ENCODE results near the gene GPR137. TPM values are rescaled to one million over a fixed set of nuclear protein-coding genes. Genes with fewer than 3 reads are reported as not detected.

The GPR137 gene
- total RNA-seq, 2 donors from 2014 or later = 31.2 to 37.3 TPM

- intact Hi-C loops (cut with DNase I, micrococcal nuclease) = no loop called here
- DNase-seq = no peak
Observed at GRCh38 chr11:64292460-64293254, 7.0 kb downstream of the GPR137 start.

GRCh38 chr11:64294774-64295173, 9.1 kb downstream of the GPR137 start:
- intact Hi-C loops (cut with DNase I, micrococcal nuclease) = no loop called here
- DNase-seq (no peak), ATAC-seq (no peak)

More at GRCh38 chr11:64292460-64293254, 7.0 kb downstream of the GPR137 start:
- ATAC-seq = no peak

- no peak for ATAC-seq
- intact Hi-C loops (cut with DNase I, micrococcal nuclease) = no loop called here
- DNase-seq = no peak
Observed at GRCh38 chr11:64295760-64296159, 10.1 kb downstream of the GPR137 start.

- DNase-seq (no peak), ATAC-seq (no peak)
- intact Hi-C loops (cut with DNase I, micrococcal nuclease) = no loop called here
Observed at GRCh38 chr11:64296236-64296635, 10.6 kb downstream of the GPR137 start.

DNA sequence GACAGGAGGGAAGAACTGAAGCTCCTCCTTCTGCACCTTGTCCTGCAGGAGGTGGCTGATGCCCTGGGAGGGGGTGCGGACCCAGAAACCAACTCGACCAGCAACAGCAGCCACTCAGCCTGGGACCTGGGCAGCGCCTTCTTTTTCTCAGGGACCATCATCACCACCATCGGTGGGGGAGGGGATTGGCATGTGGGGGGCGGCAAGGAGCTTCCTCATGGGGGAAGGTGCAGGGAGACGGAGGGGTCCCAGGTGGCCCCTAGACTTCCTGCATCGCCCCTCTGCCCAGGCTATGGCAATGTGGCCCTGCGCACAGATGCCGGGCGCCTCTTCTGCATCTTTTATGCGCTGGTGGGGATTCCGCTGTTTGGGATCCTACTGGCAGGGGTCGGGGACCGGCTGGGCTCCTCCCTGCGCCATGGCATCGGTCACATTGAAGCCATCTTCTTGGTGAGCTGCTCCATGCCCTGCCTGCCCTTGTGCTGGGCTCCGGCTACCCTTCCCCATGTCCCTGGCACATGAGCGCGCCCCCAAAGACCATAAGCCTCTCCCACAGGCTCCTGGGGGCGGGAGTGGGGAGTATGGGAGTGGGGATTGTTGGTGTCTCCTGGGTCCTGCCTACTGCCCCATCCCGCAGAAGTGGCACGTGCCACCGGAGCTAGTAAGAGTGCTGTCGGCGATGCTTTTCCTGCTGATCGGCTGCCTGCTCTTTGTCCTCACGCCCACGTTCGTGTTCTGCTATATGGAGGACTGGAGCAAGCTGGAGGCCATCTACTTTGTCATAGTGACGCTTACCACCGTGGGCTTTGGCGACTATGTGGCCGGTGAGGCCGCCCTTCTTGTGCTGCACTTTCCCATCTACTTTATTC, 11.4 kb downstream of the GPR137 start:
- ATAC-seq = no peak
- no peak for DNase-seq
- intact Hi-C loops (cut with DNase I, micrococcal nuclease) = no loop called here

DNA sequence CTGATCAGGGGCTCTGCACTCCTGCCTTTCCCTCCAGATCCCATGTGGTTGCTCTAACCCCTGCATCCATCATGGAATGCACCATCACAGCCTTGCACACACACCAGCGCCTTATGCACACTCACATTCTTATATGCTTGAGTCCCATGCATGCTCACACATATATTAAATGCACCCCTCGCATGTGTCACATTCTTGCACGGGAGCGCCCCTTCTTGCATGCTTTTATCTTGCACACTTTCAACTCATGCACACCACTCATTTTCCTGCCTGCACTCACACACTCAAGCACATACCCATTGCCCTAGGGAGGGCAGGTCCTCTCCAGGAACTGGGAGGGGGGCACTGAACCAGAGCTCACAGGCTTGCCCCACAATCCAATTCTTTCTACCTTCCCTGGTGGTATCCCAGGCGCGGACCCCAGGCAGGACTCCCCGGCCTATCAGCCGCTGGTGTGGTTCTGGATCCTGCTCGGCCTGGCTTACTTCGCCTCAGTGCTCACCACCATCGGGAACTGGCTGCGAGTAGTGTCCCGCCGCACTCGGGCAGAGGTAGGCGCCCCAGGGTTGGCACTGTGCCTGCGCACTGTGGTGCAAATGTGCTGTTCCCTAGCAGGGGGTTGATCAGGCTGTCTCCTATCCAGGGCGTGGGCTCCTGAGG, 12.2 kb downstream of the GPR137 start:
- intact Hi-C loops (cut with DNase I, micrococcal nuclease) = no loop called here
- DNase-seq (peak in 1 of 2 donors; percentile 54), ATAC-seq (peak; percentile 15)

DNA sequence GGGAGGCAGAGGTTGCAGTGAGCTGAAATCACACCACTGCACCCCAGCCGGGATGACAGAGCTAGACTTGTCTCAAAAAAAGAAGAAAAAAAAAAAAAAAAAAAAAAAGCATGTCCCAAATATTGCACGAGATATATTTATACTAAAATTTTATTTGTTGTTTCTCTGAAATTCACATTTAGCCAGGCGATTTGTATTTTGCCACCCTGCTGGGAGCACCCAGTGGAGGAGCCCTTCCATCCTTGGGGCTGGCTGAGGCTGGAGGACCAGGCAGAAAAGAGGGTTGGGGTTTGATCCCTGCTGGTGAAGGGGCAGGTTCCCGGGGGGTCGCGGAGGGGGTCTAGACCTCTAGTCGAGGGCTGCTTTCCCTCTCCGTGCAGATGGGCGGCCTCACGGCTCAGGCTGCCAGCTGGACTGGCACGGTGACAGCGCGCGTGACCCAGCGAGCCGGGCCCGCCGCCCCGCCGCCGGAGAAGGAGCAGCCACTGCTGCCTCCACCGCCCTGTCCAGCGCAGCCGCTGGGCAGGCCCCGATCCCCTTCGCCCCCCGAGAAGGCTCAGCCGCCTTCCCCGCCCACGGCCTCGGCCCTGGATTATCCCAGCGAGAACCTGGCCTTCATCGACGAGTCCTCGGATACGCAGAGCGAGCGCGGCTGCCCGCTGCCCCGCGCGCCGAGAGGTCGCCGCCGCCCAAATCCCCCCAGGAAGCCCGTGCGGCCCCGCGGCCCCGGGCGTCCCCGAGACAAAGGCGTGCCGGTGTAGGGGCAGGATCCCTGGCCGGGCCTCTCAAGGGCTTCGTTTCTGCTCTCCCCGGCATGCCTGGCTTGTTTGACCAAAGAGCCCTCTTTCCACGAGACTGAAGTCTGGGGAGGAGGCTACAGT, 13.6 kb downstream of the GPR137 start:
- intact Hi-C loops (cut with DNase I, micrococcal nuclease) = no loop called here
- ATAC-seq (peak; percentile 32), DNase-seq (peak in 1 of 2 donors; percentile 67)

DNA sequence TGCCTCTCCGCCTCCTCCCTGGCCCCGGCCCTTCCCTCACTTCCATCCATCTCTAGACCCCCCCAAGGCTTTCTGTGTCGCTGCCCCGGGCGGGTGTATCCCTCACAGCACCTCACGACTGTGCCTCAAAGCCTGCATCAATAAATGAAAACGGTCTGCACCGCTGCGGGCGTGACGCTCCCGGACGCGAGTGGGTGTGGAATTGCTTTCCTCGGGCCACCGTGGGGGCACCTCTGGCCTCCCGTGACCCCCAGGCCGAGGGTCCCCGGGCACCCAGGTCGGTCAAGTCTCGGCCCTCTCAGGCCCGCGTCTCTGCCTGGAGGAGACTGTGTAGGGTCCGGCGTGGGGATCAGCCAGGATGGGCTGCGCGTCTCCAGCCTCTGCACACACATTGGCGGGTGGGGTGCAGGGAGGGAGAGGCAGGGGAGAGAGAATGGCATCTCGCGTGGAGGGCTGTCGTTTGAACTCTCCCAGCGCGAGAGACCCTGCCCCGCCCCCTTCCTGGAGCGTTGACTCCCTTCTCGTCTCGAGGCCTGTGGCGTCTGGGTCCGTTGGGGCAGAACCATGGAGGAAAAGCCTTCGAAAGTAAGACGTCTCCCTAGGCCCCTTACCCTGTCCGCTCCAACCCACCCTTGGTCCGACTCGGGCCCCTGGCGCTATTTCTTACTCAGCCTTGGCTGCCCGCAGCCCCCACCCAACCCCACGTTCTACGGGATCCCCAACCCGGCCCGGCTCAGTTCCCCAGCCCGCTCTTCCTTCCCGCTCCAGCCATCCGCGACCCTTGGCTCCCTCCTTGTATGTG, 14.4 kb downstream of the GPR137 start, which contains the start of gene CATSPERZ:
TSS of gene CATSPERZ (plus strand) at position 512 of the 802 bp plus-strand sequence. CDS start at position 565, 53 bp downstream.
- intact Hi-C loops (cut with DNase I, micrococcal nuclease) = loop anchor here in 1 of 2 donors (10.0 kb wide), 1 partner anchor 95 kb away; the partner anchor contains the start of gene FERMT3
- no peak for ATAC-seq
- peak in 1 of 2 donors; percentile 40 for DNase-seq

DNA sequence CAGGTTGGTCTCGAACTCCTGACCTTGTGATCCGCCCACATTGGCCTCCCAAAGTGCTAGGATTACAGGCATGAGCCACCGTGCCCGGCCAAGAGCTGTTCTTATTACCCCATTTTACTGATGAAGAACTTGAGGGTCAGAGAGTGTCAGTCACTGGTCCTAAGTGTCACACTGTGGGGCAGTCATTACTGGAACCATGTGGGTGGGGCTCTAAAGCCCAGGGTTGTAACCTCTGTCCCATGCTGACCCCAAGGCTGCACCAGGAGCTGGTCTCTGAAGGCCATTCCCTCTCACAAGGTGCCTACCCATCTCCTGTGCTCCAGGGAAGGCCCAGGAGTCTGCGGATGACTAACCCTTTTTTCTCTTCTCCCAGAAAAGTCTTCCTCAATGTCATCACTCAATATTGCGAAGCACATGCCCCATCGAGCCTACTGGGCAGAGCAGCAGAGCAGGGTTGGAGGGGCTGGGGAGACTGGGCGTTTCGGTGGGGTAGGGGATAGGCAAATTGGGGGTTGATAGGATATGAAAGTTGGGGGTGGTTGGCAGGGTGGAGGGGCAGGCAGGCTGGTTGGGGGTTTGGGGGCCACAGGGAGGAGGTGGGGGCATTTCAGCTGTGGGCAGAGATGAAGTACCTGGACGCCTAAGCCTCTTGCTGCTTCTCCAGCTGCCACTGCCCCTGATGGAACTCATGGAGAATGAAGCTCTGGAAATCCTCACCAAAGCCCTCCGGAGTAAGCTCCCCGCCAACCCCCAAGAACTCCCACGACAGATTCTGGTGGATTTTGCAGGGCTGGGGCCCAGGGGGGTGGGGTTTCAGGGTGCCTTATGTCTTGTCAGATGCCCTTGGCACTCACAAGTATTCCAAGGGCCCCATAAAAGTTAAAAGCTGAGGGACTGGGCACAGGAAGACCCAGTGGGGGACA, 17.7 kb downstream of the GPR137 start:
- intact Hi-C loops (cut with DNase I, micrococcal nuclease) = loop anchor here in 1 of 2 donors (10.0 kb wide), 1 partner anchor 99 kb away; the partner anchor contains the start of gene FERMT3
- ATAC-seq = no peak
- no peak for DNase-seq

GRCh38 chr11:64304032-64304315, 18.3 kb downstream of the GPR137 start:
- ATAC-seq (no peak), DNase-seq (no peak)
- intact Hi-C loops (cut with DNase I, micrococcal nuclease) = loop anchor here in 1 of 2 donors (10.0 kb wide), 1 partner anchor 99 kb away; the partner anchor contains the start of gene FERMT3

- intact Hi-C loops (cut with DNase I, micrococcal nuclease) = loop anchor here in 1 of 2 donors (10.0 kb wide), 1 partner anchor 100 kb away; the partner anchor contains the start of gene FERMT3
- peak; percentile 94 to 100 for DNase-seq
Observed at GRCh38 chr11:64304316-64305072, 18.8 kb downstream of the GPR137 start.

DNA sequence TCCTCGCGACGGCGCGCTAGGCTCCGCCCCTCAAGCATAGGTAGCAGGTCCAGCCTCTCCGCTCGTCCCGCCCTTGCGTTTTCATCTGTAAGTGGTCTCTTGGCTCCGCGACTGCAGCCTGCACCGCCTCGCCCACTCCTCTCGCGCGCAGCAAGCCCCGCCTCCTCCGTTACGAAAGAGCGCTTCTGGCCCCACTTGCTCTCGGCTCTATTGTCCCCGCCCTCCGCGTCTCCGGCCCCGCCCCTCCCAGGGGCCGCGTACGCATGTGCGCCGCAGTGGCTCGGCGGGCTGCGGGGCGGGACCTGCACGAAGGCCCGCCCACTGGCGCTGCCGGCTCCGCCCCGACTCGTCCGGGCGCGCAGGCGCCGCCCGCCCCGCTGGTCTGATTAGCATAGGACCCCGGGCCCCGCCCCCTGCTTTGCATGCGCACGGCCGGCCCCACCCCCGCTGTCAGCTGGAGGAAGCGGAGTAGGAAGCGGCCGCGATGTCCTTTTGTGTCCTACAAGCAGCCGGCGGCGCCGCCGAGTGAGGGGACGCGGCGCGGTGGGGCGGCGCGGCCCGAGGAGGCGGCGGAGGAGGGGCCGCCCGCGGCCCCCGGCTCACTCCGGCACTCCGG, 19.5 kb downstream of the GPR137 start, which contains the start of gene ESRRA:
TSS of gene ESRRA (plus strand) at position 450 of the 616 bp plus-strand sequence. CDS start 1,656 bp downstream, outside the sequence.
- intact Hi-C loops (cut with DNase I, micrococcal nuclease) = loop anchor here in 1 of 2 donors (10.0 kb wide), 1 partner anchor 100 kb away; the partner anchor contains the start of gene FERMT3
- DNase-seq = peak; percentile 99 to 100
- ATAC-seq = peak; percentile 71

More at GRCh38 chr11:64304316-64305072, 18.8 kb downstream of the GPR137 start:
- ATAC-seq = peak; percentile 39

DNA sequence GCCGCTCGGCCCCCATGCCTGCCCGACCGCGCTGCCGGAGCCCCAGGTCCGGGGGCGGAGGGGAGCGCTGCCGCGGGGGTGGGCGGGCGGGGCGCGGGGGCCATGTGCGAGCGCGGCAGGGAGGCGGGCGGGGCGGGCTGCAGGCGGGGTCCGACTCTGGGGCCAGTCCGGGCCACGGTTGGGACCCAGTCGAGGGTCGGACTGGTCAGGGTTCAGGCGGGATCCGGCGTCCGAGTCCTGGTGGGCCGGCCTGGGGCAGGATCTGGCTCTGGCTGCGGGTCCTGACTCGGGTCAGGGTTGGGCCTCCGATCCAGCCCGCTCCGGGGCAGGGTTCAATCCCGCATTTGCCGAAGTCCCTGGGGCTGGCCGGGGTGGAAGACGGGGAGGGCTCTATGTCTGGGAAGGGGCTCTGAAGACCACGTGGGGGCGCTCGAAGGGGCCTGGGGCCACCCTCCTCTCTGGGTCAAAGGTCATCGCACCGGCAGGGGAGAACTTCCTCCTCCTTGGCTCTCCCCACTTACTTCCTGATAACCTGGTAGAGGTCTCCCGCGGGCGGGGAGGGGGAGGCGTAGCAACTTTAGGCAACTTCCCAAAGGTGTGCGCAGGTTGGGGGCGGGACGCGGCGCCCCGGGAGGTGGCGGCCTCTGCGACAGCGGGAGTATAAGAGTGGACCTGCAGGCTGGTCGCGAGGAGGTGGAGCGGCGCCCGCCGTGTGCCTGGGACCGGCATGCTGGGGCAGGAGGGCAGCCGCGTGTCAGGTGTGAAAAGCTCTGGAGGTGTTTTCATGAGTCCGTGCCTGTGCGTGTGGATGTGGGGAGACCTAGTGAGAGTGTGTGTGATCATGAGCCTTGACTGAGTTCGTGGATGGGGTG, 20.3 kb downstream of the GPR137 start:
- peak; percentile 50 for ATAC-seq
- intact Hi-C loops (cut with DNase I, micrococcal nuclease) = loop anchor here in 1 of 2 donors (10.0 kb wide), 1 partner anchor 101 kb away; the partner anchor contains the start of gene FERMT3
- DNase-seq = peak; percentile 88 to 90

DNA sequence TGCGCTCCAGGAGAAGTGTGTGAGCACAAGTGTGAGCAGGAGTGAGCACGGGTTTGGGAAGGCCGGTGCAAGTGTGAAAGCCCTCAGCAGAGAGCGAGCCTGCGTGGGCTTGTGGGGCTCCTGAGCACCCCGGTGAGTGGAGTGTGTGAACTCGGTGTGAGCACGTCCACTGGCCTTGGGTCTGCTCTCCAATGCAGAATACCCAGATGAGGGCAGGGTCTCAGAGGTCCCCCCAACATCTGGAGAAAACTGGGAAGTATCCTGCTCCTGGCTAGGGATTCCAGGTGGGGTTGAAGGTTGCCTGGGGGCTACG, 20.9 kb downstream of the GPR137 start:
- no peak for DNase-seq
- ATAC-seq = no peak
- intact Hi-C loops (cut with DNase I, micrococcal nuclease) = loop anchor here in 1 of 2 donors (10.0 kb wide), 1 partner anchor 102 kb away; the partner anchor contains the start of gene FERMT3

Measured in left colon (tissue), 2 donors.